NCI-H2107 (cell line): ENCODE data around the gene ATG7.

ENCODE experiments used
- DNase-seq: peaks from one replicate; lab custom pipeline; 2025; lab: John Stamatoyannopoulos, UW

ATG7 gene

GRCh38 chr3:11539218-11539617, 267.0 kb downstream of the ATG7 start:
- no peak for DNase-seq

GRCh38 chr3:11539677-11540076, 267.5 kb downstream of the ATG7 start:
- no peak for DNase-seq

DNA sequence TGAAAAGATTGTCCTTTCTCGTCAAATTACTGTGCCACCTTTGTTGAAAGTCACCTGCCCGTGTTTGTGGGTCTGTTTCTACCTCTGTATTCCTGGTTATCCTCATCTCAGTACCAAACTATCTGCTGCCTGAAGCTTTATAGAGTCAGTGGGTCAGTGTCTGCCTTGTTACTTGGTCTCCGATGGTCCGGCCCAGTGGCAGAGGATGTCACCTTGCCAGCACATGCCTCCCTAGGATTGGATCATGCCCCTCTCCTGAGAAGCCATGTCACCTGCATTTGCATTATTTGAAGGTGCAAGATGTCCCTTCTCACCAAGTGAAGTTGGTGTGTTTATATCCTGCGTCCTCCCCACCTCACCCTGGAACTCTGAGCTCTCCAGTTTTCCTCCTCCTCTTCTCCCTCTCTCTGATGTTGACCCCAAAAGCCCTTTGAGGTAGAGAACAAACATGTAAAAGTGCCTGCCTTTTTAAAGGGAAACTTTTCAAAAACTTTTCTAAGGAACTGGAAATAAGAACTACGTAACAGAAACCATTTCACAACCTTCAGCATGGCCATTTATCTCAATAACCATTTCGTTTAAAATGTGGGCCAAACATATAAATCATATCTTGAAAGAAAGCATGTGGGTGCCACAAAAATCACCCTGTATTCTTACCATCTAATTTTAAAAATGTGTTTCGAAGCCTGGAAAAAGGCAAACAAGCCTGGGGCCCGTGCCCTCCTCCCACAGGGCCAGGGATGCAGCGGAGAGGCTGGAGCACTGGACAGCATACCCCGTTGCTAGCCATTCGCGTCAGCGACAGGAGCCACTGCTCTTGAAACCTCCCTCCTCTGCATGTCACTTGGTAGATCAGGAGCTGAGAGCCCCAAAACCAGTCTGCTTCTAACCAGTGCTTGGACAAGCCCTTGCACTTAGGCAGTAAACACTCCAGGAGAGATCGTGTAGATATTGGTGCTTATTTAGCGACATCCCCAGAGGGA, 269.4 kb downstream of the ATG7 start:
- no peak for DNase-seq

- DNase-seq: no peak
Observed at GRCh38 chr3:11542551-11542950, 270.4 kb downstream of the ATG7 start.

GRCh38 chr3:11543141-11543947, 271.1 kb downstream of the ATG7 start:
- DNase-seq: no peak

GRCh38 chr3:11543948-11544387, 271.8 kb downstream of the ATG7 start:
- no peak for DNase-seq

GRCh38 chr3:11544412-11545181, 272.4 kb downstream of the ATG7 start:
- DNase-seq: no peak

- no peak for DNase-seq
Observed at GRCh38 chr3:11545186-11545851, 273.1 kb downstream of the ATG7 start.

- DNase-seq: no peak
Observed at GRCh38 chr3:11546657-11547302, 274.6 kb downstream of the ATG7 start.

- no peak for DNase-seq
Observed at GRCh38 chr3:11547498-11547897, 275.3 kb downstream of the ATG7 start.

- DNase-seq: no peak
Observed at GRCh38 chr3:11548721-11549131, 276.5 kb downstream of the ATG7 start.

- no peak for DNase-seq
Observed at GRCh38 chr3:11549580-11550140, 277.5 kb downstream of the ATG7 start.

- DNase-seq: no peak
Observed at GRCh38 chr3:11551036-11551435, 278.8 kb downstream of the ATG7 start.

DNA sequence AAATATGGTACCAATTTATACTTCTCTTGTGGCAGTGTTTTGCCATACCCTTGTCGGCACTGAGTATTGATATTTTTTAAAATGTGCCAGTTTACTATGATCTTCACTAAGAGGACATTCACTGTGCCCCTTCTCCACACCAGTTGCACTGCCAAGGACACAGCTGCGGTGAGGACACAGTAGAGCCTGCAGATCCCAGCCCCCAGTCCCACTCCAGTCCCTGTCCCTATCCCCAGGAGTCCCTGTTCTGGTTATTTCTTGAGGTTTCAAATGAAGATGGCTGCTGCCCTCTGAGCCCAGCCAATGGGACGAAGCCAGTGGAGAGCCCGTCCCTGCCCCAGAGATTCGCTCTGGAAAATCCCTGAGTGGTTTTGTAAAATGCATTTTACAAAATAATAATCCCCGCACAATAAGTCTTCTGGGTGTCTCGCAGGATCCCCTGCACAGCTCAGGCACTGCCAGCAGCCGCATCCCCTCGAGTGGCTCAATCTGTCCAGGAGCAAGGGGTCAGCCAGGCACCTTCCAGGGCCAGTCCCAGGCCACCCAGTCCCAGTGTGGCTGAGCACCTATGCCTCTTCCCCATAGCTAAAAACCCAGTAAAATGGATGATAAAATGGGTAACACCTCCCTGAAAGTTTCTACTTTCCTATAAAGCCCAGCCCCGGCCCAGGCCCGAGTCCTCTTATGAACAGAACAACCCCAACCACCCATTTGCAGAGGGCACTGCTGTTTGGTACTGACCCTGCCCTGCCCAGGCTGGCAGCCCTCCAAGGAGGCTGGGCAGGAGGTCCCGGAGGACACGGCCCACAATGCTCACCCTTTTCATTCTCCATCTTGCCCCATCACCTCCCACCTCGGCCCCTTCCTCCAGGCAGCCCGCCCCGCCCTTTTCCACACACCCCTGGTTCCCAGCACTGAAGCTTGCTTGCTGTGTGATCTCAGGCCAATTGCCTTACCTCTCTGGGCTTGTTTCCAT, 280.4 kb downstream of the ATG7 start:
- no peak for DNase-seq

- DNase-seq: no peak
Observed at GRCh38 chr3:11553436-11554235, 281.4 kb downstream of the ATG7 start.

DNA sequence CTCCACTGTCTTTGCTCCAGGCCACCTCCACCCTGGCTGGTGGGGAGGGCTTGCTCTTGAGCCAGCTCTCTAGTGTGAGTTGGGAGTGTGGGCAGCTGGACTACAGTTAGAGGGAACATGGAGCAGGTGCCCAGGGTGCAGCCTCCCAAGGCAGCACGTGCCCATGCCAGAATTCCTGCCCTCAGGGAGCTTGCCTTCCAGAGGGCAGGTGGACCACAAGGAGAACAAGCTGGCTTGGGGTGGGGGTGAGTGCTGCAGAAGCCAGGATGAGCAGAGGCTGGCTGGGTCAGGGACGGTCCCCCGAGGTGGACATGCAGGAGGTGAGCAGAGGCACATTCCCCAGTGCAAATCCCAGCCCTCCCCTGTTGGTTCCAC, 282.0 kb downstream of the ATG7 start:
- no peak for DNase-seq

- no peak for DNase-seq
Observed at GRCh38 chr3:11554666-11555065, 282.5 kb downstream of the ATG7 start.

GRCh38 chr3:11555211-11555782, 283.1 kb downstream of the ATG7 start:
- no peak for DNase-seq
